Stomach (tissue), 4 donors: ENCODE measurements around the gene ILK.

Source experiments
- CTCF ChIP-seq, 7 experiments: fragments of 450-650 bp in 4 of 7; fragments of 200-600 bp in 3 of 7; sonication (generic) in 3 of 7; IDR thresholded peaks; one replicate each; pipeline ENCODE4 v1.5.1; 2016 to 2019; ENCODE audit warnings: antibody characterized with exemption in 7 of 7, control low read depth in 2 of 7, mild to moderate bottlenecking in 1 of 7
- POLR2A ChIP-seq, 4 donors: fragments of 450-650 bp; IDR thresholded peaks; one replicate each; pipeline ENCODE4 v1.6.1; 2016; ENCODE audit warnings: antibody characterized with exemption in 4 of 4, control low read depth in 2 of 4, mild to moderate bottlenecking in 1 of 4, moderate library complexity in 1 of 4
- POLR2AphosphoS5 ChIP-seq, 3 donors: sonication (generic); formaldehyde crosslinking; IDR thresholded peaks; one replicate each; pipeline ENCODE4 v1.6.1; 2016; ENCODE audit warnings: antibody characterized with exemption in 3 of 3

GRCh38 chr11:6603287-6604080 is at the start of gene ILK, which contains the start of gene RRP8:
- peak in 3 of 7 experiments; percentile 11 to 39 (median 29) for TF ChIP-seq CTCF (IDR thresholded peaks at IDR 0.05)
- TF ChIP-seq POLR2A (IDR thresholded peaks at IDR 0.05) = no peak
- peak; percentile 67 to 90 (median 87) for TF ChIP-seq POLR2AphosphoS5 (IDR thresholded peaks at IDR 0.05)
